PC-9 (cell line): Measurements from ENCODE around the gene GLIPR1L2. TPM values are rescaled to one million over a fixed set of nuclear protein-coding genes. Genes with fewer than 3 reads are reported as not detected.

Source experiments
- BruUV-seq: library from RNA; stranded (reverse); fragments of 400-500 nt; replicated peaks from 2 replicates; lab custom pipeline; 2021; lab: Mats Ljungman, UMichigan
- CTCF ChIA-PET: fragments of 300-600 bp; sonication (Branson Sonifier 250); formaldehyde crosslinking; loops from one replicate; lab custom pipeline; 2022; ENCODE audit warnings: antibody characterized with exemption; lab: Charles Lee
- POLR2A ChIA-PET: fragments of 300-600 bp; sonication (Branson Sonifier 250); formaldehyde crosslinking; loops from one replicate; lab custom pipeline; 2022; ENCODE audit warnings: antibody characterized with exemption; ENCODE audit not compliant: unreplicated experiment; lab: Charles Lee
- DNase-seq, 2 experiments: peaks; one replicate each; pipeline versions ENCODE4 v3.0.0 to v3.0.0-alpha.2; 2015 to 2022; ENCODE audit warnings: mixed read lengths in 1 of 2
- H2AFZ ChIP-seq: fragments of 200-600 bp; sonication (generic); 2 replicates; pipeline ENCODE4 v1.8.1; 2017; ENCODE audit warnings: antibody characterized with exemption
- H3F3A ChIP-seq: fragments of 200-600 bp; sonication (generic); 2 replicates; pipeline ENCODE4 v1.8.1; 2017; ENCODE audit warnings: antibody characterized with exemption, mild to moderate bottlenecking, low read depth; ENCODE audit not compliant: insufficient read depth
- H3K27ac ChIP-seq: fragments of 200-600 bp; sonication (generic); 2 replicates; pipeline ENCODE4 v1.6.1; 2016; ENCODE audit warnings: mixed run types
- H3K27me3 ChIP-seq: fragments of 200-600 bp; sonication (generic); 2 replicates; pipeline ENCODE4 v1.6.1; 2016; ENCODE audit warnings: low read depth, mixed run types; ENCODE audit not compliant: insufficient read depth
- H3K36me3 ChIP-seq: fragments of 200-600 bp; sonication (generic); 2 replicates; pipeline ENCODE4 v1.6.1; 2016; ENCODE audit warnings: low read depth, mixed run types
- H3K4me1 ChIP-seq: fragments of 200-600 bp; sonication (generic); replicated peaks from 2 replicates; pipeline ENCODE4 v1.6.1; 2016; ENCODE audit warnings: mixed run types; ENCODE audit not compliant: insufficient read depth
- H3K4me2 ChIP-seq: fragments of 200-600 bp; sonication (generic); 2 replicates; pipeline ENCODE4 v1.6.1; 2017; ENCODE audit warnings: mixed run types
- H3K4me3 ChIP-seq: fragments of 200-600 bp; sonication (generic); 2 replicates; pipeline ENCODE4 v1.6.1; 2016; ENCODE audit warnings: mixed run types
- H3K79me2 ChIP-seq: fragments of 200-600 bp; sonication (generic); 2 replicates; pipeline ENCODE4 v1.6.1; 2017; ENCODE audit warnings: low read depth, mixed run types
- H3K9me2 ChIP-seq: fragments of 200-600 bp; sonication (generic); 2 replicates; pipeline ENCODE4 v1.8.1; 2017; ENCODE audit warnings: mild to moderate bottlenecking; ENCODE audit not compliant: insufficient read depth
- H3K9me3 ChIP-seq: fragments of 200-600 bp; sonication (generic); 2 replicates; pipeline ENCODE4 v1.8.1; 2016; ENCODE audit warnings: low read depth; ENCODE audit not compliant: insufficient read depth
- H4K20me1 ChIP-seq: fragments of 200-600 bp; sonication (generic); 2 replicates; pipeline ENCODE4 v1.8.1; 2017; ENCODE audit not compliant: insufficient read depth
- CTCF ChIP-seq: fragments of 200-600 bp; sonication (generic); conservative IDR thresholded peaks from 2 replicates; pipeline ENCODE4 v1.6.1; 2017; ENCODE audit warnings: mixed run types, antibody characterized with exemption, mild to moderate bottlenecking, moderate library complexity
- EZH2 ChIP-seq: fragments of 200-600 bp; sonication (generic); IDR thresholded peaks from 2 replicates; pipeline ENCODE4 v1.8.0; 2017; ENCODE audit warnings: antibody characterized with exemption, low read depth
- intact Hi-C: fragments of 100-400 bp; cut with micrococcal nuclease; formaldehyde crosslinking; loops from one replicate; pipeline ENCODE4 v1.10.0; 2022; ENCODE audit not compliant: unreplicated experiment
- total RNA-seq: library from RNA; stranded (reverse); gene quantifications from 2 replicates; pipeline ENCODE4 v1.2.3, GENCODE V29; 2021

Gene GLIPR1L2
- total RNA-seq, 1 experiment from 2014 or later = not detected

- no peaks in the 10 kb centered on the region for H3K79me2 ChIP-seq
- ChIA-PET CTCF (no interaction called here), POLR2A (no interaction called here)
- no peak overlapping the region for H3K4me2 ChIP-seq
- H3F3A ChIP-seq = no peaks in the 10 kb centered on the region
- no peaks in the 10 kb centered on the region for H3K27me3 ChIP-seq
- H3K36me3 ChIP-seq = no peaks in the 10 kb centered on the region
- H3K4me1 ChIP-seq = peaks cover 11% of the 10 kb centered on the region
- no TSS peak for BruUV-seq
- no peak overlapping the region for H3K4me3 ChIP-seq
- H3K9me3 ChIP-seq = no peaks in the 10 kb centered on the region
- intact Hi-C loops = loop anchor here (1.0 kb wide), 1 partner anchor 32 kb away; no protein-coding TSS in a partner anchor
- DNase-seq = no peak
- no peak overlapping the region for H2AFZ ChIP-seq
- H3K27ac ChIP-seq = no peak overlapping the region
- TF ChIP-seq CTCF = no peak
- TF ChIP-seq EZH2 = no peak
- no peaks in the 10 kb centered on the region for H4K20me1 ChIP-seq
- H3K9me2 ChIP-seq = no peaks in the 10 kb centered on the region
These were observed 57.0 kb downstream of the GLIPR1L2 start for GRCh38 chr12:75447691-75448393.

- Histone ChIP-seq H3K27ac (no peak overlapping the region), H3K4me3 (no peak overlapping the region), H3F3A (no peaks in the 10 kb centered on the region), H3K27me3 (no peaks in the 10 kb centered on the region), H3K9me2 (no peaks in the 10 kb centered on the region), H3K9me3 (peaks cover 13% of the 10 kb centered on the region), H3K36me3 (no peaks in the 10 kb centered on the region), H2AFZ (no peak overlapping the region), H3K79me2 (no peaks in the 10 kb centered on the region), H3K4me1 (no peaks in the 10 kb centered on the region), H3K4me2 (no peak overlapping the region), H4K20me1 (no peaks in the 10 kb centered on the region)
- intact Hi-C loops = no loop called here
- ChIA-PET CTCF (no interaction called here), POLR2A (no interaction called here)
- no TSS peak for BruUV-seq
- no peak for TF ChIP-seq EZH2
- no peak for TF ChIP-seq CTCF
- no peak for DNase-seq
These were observed 61.9 kb downstream of the GLIPR1L2 start for GRCh38 chr12:75452675-75453330.

- ChIA-PET CTCF (no interaction called here), POLR2A (no interaction called here)
- Histone ChIP-seq H3K27ac (no peak overlapping the region), H3K4me1 (no peaks in the 10 kb centered on the region), H3K9me3 (peaks cover 28% of the 10 kb centered on the region), H4K20me1 (no peaks in the 10 kb centered on the region), H3K9me2 (no peaks in the 10 kb centered on the region), H3K4me2 (no peak overlapping the region), H2AFZ (no peak overlapping the region), H3K27me3 (no peaks in the 10 kb centered on the region), H3K4me3 (no peak overlapping the region), H3K79me2 (no peaks in the 10 kb centered on the region), H3F3A (0 out of 2 replicates have a peak, but pooled peaks cover 3% of the 10 kb centered on the region), H3K36me3 (no peaks in the 10 kb centered on the region)
- no TSS peak for BruUV-seq
- TF ChIP-seq CTCF (no peak), EZH2 (no peak)
- intact Hi-C loops = no loop called here
- no peak for DNase-seq
These were observed 65.0 kb downstream of the GLIPR1L2 start for GRCh38 chr12:75455839-75456238.
